WTC11 (cell line): Measurements from ENCODE around the gene TNNI3K. TPM values are rescaled to one million over a fixed set of nuclear protein-coding genes. Genes with fewer than 3 reads are reported as not detected.

Experiments
- ATAC-seq: fragments of 200-7000 bp; cut with Tn5 transposase; 2 replicates; pipeline ENCODE4 v1.10.0; 2021; ENCODE audit warnings: mild to moderate bottlenecking, moderate library complexity
- CTCF ChIA-PET: fragments of 300-600 bp; sonication (Branson Sonifier 250); formaldehyde crosslinking; loops from one replicate; lab custom pipeline; 2021; ENCODE audit warnings: antibody characterized with exemption; lab: Charles Lee
- POLR2A ChIA-PET: fragments of 350-600 bp; sonication (Branson Sonifier 250); formaldehyde crosslinking; loops from one replicate; lab custom pipeline; 2021; ENCODE audit warnings: antibody characterized with exemption; lab: Charles Lee
- DNase-seq: peaks from one replicate; pipeline ENCODE4 v3.0.0; 2021; ENCODE audit warnings: low spot score
- H3K27ac Mint-ChIP-seq: 2 replicates; pipeline ENCODE4 v1.8.0; 2021; ENCODE audit warnings: mixed read lengths
- H3K27me3 Mint-ChIP-seq: 2 replicates; pipeline ENCODE4 v1.8.0; 2021; ENCODE audit warnings: low read depth, mild to moderate bottlenecking, moderate library complexity, mixed read lengths
- H3K36me3 Mint-ChIP-seq: 2 replicates; pipeline ENCODE4 v1.8.0; 2021; ENCODE audit warnings: mixed read lengths
- H3K4me1 Mint-ChIP-seq: 2 replicates; pipeline ENCODE4 v1.8.0; 2022; ENCODE audit warnings: mixed read lengths
- H3K4me3 Mint-ChIP-seq: 2 replicates; pipeline ENCODE4 v1.8.0; 2021; ENCODE audit warnings: mild to moderate bottlenecking, moderate library complexity, mixed read lengths
- H3K9me3 Mint-ChIP-seq: 2 replicates; pipeline ENCODE4 v1.8.0; 2021; ENCODE audit warnings: mixed read lengths
- CREB1 ChIP-seq: sonication (generic); formaldehyde crosslinking; IDR thresholded peaks from 2 replicates; pipeline ENCODE4 v1.8.0; 2023; ENCODE audit warnings: mild to moderate bottlenecking, missing genetic modification reagents
- EMX1 ChIP-seq: fragments of 250-450 bp; sonication (Bioruptor Pico); IDR thresholded peaks from 2 replicates; pipeline ENCODE4 v1.8.0; 2021; ENCODE audit warnings: mild to moderate bottlenecking
- ESRRA ChIP-seq: sonication (generic); formaldehyde crosslinking; IDR thresholded peaks from 2 replicates; pipeline ENCODE4 v1.8.1; 2022; ENCODE audit warnings: mild to moderate bottlenecking, missing genetic modification reagents, borderline replicate concordance
- GRHL2 ChIP-seq: fragments of 250-450 bp; sonication (Bioruptor Pico); IDR thresholded peaks from 2 replicates; pipeline ENCODE4 v1.8.0; 2022; ENCODE audit warnings: mild to moderate bottlenecking, moderate library complexity; ENCODE audit not compliant: insufficient replicate concordance, severe bottlenecking
- IRF2 ChIP-seq: sonication (generic); formaldehyde crosslinking; IDR thresholded peaks from 2 replicates; pipeline ENCODE4 v1.8.0; 2022; ENCODE audit warnings: low read depth, missing genetic modification reagents, borderline replicate concordance
- SP1 ChIP-seq: sonication (generic); formaldehyde crosslinking; conservative IDR thresholded peaks from 2 replicates; pipeline ENCODE4 v1.8.1; 2022; ENCODE audit warnings: missing genetic modification reagents
- TP53 ChIP-seq: sonication (generic); formaldehyde crosslinking; IDR thresholded peaks from 2 replicates; pipeline ENCODE4 v1.8.1; 2023; ENCODE audit warnings: mild to moderate bottlenecking, missing genetic modification reagents
- ZBTB21 ChIP-seq: sonication (generic); formaldehyde crosslinking; IDR thresholded peaks from 2 replicates; pipeline ENCODE4 v1.8.1; 2023; ENCODE audit warnings: mild to moderate bottlenecking, missing genetic modification reagents, borderline replicate concordance
- ZNF138 ChIP-seq: sonication (generic); formaldehyde crosslinking; conservative IDR thresholded peaks from 2 replicates; pipeline ENCODE4 v1.8.1; 2022; ENCODE audit warnings: mild to moderate bottlenecking, moderate library complexity, missing genetic modification reagents
- ZNF263 ChIP-seq: sonication (generic); formaldehyde crosslinking; IDR thresholded peaks from 2 replicates; pipeline ENCODE4 v1.8.1; 2022; ENCODE audit warnings: low read depth, mild to moderate bottlenecking, moderate library complexity, missing genetic modification reagents
- total RNA-seq: library from RNA; stranded (reverse); gene quantifications from 3 replicates; pipeline ENCODE4 v1.2.3, GENCODE V29; 2021
- TF ChIP-seq, protein P1 (sequence below): sonication (generic); formaldehyde crosslinking; IDR thresholded peaks from 2 replicates; pipeline ENCODE4 v1.8.0; 2022; ENCODE audit warnings: missing genetic modification reagents
- TF ChIP-seq, protein P2 (sequence below): sonication (generic); formaldehyde crosslinking; IDR thresholded peaks from 2 replicates; pipeline ENCODE4 v1.8.1; 2023; ENCODE audit warnings: mild to moderate bottlenecking, moderate library complexity, missing genetic modification reagents
- TF ChIP-seq, protein P3 (sequence below): sonication (generic); formaldehyde crosslinking; IDR thresholded peaks from 2 replicates; pipeline ENCODE4 v1.8.0; 2022; ENCODE audit warnings: mild to moderate bottlenecking, missing genetic modification reagents
- TF ChIP-seq, protein P4 (sequence below): sonication (generic); formaldehyde crosslinking; IDR thresholded peaks from 2 replicates; pipeline ENCODE4 v1.8.0; 2023; ENCODE audit warnings: missing genetic modification reagents
- TF ChIP-seq, protein P5 (sequence below): sonication (generic); formaldehyde crosslinking; IDR thresholded peaks from 2 replicates; pipeline ENCODE4 v1.8.1; 2022; ENCODE audit warnings: low read depth, missing genetic modification reagents, borderline replicate concordance
- TF ChIP-seq, protein P6 (sequence below): fragments of 250-450 bp; sonication (Bioruptor Pico); IDR thresholded peaks from 2 replicates; pipeline ENCODE4 v1.9.0; 2021; ENCODE audit warnings: mild to moderate bottlenecking
- TF ChIP-seq, protein P7 (sequence below): sonication (generic); formaldehyde crosslinking; IDR thresholded peaks from 2 replicates; pipeline ENCODE4 v1.8.0; 2023; ENCODE audit warnings: missing genetic modification reagents, mild to moderate bottlenecking, borderline replicate concordance

Gene TNNI3K
- total RNA-seq, 1 experiment from 2014 or later, result 0.07 TPM

DNA sequence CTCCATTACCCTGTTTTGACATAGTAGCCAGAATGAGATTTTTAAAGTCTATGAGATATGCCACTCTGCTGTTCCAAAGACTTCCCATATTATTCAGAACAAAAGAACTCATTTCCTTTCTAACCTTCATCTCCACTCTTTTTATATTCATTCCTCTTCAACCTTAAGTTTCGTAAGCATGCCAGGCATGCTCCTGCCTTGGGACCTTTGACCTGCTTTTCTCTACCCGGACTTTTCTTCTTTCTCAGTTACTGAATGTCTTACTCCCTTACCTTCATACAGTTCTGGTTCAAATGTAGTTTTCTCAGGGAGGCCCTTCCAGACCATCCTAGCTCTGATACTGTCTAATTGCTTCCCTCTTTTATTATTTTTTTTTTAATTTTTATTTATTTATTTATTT lies 81.1 kb downstream of the TNNI3K start:
- Mint-ChIP-seq H3K4me3 (no peak overlapping the region), H3K27me3 (no peaks in the 10 kb centered on the region), H3K27ac (peak overlapping the region; percentile 47; the same call in 1 of the 2 replicates), H3K4me1 (peaks cover 12% of the 10 kb centered on the region), H3K9me3 (no peaks in the 10 kb centered on the region), H3K36me3 (no peaks in the 10 kb centered on the region)
- CTCF ChIA-PET, result no interaction called here
- DNase-seq, result no peak
- ATAC-seq, result peak; percentile 67
- TF ChIP-seq SP1 (CRISPR knock-in tag), result no peak
- TF ChIP-seq, protein P1, sequence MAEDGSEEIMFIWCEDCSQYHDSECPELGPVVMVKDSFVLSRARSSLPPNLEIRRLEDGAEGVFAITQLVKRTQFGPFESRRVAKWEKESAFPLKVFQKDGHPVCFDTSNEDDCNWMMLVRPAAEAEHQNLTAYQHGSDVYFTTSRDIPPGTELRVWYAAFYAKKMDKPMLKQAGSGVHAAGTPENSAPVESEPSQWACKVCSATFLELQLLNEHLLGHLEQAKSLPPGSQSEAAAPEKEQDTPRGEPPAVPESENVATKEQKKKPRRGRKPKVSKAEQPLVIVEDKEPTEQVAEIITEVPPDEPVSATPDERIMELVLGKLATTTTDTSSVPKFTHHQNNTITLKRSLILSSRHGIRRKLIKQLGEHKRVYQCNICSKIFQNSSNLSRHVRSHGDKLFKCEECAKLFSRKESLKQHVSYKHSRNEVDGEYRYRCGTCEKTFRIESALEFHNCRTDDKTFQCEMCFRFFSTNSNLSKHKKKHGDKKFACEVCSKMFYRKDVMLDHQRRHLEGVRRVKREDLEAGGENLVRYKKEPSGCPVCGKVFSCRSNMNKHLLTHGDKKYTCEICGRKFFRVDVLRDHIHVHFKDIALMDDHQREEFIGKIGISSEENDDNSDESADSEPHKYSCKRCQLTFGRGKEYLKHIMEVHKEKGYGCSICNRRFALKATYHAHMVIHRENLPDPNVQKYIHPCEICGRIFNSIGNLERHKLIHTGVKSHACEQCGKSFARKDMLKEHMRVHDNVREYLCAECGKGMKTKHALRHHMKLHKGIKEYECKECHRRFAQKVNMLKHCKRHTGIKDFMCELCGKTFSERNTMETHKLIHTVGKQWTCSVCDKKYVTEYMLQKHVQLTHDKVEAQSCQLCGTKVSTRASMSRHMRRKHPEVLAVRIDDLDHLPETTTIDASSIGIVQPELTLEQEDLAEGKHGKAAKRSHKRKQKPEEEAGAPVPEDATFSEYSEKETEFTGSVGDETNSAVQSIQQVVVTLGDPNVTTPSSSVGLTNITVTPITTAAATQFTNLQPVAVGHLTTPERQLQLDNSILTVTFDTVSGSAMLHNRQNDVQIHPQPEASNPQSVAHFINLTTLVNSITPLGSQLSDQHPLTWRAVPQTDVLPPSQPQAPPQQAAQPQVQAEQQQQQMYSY, result no peak
- TF ChIP-seq, protein P2, sequence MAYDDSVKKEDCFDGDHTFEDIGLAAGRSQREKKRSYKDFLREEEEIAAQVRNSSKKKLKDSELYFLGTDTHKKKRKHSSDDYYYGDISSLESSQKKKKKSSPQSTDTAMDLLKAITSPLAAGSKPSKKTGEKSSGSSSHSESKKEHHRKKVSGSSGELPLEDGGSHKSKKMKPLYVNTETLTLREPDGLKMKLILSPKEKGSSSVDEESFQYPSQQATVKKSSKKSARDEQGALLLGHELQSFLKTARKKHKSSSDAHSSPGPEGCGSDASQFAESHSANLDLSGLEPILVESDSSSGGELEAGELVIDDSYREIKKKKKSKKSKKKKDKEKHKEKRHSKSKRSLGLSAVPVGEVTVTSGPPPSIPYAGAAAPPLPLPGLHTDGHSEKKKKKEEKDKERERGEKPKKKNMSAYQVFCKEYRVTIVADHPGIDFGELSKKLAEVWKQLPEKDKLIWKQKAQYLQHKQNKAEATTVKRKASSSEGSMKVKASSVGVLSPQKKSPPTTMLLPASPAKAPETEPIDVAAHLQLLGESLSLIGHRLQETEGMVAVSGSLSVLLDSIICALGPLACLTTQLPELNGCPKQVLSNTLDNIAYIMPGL (CRISPR knock-in tag), result no peak
- TF ChIP-seq, protein P3, sequence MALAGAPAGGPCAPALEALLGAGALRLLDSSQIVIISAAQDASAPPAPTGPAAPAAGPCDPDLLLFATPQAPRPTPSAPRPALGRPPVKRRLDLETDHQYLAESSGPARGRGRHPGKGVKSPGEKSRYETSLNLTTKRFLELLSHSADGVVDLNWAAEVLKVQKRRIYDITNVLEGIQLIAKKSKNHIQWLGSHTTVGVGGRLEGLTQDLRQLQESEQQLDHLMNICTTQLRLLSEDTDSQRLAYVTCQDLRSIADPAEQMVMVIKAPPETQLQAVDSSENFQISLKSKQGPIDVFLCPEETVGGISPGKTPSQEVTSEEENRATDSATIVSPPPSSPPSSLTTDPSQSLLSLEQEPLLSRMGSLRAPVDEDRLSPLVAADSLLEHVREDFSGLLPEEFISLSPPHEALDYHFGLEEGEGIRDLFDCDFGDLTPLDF (CRISPR knock-in tag), result no peak
- no peak for TF ChIP-seq ESRRA (CRISPR knock-in tag)
- TF ChIP-seq IRF2 (CRISPR knock-in tag), result no peak
- TF ChIP-seq EMX1 (CRISPR knock-in tag), result no peak
- POLR2A ChIA-PET, result no interaction called here

DNA sequence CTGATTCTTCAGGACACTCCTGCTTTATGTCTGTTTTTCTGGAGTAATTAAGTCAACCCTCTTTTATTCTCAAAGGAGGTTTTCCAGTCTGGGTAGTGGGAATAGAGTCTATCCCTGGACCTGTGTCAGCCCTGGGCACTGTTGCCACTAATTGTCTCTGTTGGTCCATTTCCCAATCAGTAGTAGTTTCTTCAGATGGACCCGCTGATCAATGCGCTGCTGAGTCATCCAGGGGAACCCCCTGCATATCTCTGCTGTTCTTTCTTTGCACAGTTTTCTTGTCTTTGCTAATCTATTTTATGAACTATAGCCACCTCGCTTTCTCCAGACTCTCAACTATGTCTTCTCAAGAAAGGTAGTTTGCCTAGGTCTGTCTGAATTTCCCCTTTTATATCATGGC lies 82.5 kb downstream of the TNNI3K start:
- DNase-seq (no peak), ATAC-seq (no peak)
- CTCF ChIA-PET, result no interaction called here
- H3K4me3 Mint-ChIP-seq, result no peak overlapping the region
- POLR2A ChIA-PET, result no interaction called here
- no peaks in the 10 kb centered on the region for H3K36me3 Mint-ChIP-seq
- no peak overlapping the region for H3K27ac Mint-ChIP-seq
- no peaks in the 10 kb centered on the region for H3K9me3 Mint-ChIP-seq
- no peaks in the 10 kb centered on the region for H3K27me3 Mint-ChIP-seq
- peaks cover 12% of the 10 kb centered on the region for H3K4me1 Mint-ChIP-seq
- TF ChIP-seq TP53 (CRISPR knock-in tag) (no peak), ESRRA (CRISPR knock-in tag) (no peak), GRHL2 (CRISPR knock-in tag) (no peak), CREB1 (CRISPR knock-in tag) (no peak), ZBTB21 (CRISPR knock-in tag) (no peak), ZNF263 (CRISPR knock-in tag) (no peak), ZNF138 (no peak)
- TF ChIP-seq, protein P4, sequence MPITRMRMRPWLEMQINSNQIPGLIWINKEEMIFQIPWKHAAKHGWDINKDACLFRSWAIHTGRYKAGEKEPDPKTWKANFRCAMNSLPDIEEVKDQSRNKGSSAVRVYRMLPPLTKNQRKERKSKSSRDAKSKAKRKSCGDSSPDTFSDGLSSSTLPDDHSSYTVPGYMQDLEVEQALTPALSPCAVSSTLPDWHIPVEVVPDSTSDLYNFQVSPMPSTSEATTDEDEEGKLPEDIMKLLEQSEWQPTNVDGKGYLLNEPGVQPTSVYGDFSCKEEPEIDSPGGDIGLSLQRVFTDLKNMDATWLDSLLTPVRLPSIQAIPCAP, result no peak
- TF ChIP-seq, protein P5, sequence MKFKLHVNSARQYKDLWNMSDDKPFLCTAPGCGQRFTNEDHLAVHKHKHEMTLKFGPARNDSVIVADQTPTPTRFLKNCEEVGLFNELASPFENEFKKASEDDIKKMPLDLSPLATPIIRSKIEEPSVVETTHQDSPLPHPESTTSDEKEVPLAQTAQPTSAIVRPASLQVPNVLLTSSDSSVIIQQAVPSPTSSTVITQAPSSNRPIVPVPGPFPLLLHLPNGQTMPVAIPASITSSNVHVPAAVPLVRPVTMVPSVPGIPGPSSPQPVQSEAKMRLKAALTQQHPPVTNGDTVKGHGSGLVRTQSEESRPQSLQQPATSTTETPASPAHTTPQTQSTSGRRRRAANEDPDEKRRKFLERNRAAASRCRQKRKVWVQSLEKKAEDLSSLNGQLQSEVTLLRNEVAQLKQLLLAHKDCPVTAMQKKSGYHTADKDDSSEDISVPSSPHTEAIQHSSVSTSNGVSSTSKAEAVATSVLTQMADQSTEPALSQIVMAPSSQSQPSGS, result no peak
- TF ChIP-seq, protein P6, sequence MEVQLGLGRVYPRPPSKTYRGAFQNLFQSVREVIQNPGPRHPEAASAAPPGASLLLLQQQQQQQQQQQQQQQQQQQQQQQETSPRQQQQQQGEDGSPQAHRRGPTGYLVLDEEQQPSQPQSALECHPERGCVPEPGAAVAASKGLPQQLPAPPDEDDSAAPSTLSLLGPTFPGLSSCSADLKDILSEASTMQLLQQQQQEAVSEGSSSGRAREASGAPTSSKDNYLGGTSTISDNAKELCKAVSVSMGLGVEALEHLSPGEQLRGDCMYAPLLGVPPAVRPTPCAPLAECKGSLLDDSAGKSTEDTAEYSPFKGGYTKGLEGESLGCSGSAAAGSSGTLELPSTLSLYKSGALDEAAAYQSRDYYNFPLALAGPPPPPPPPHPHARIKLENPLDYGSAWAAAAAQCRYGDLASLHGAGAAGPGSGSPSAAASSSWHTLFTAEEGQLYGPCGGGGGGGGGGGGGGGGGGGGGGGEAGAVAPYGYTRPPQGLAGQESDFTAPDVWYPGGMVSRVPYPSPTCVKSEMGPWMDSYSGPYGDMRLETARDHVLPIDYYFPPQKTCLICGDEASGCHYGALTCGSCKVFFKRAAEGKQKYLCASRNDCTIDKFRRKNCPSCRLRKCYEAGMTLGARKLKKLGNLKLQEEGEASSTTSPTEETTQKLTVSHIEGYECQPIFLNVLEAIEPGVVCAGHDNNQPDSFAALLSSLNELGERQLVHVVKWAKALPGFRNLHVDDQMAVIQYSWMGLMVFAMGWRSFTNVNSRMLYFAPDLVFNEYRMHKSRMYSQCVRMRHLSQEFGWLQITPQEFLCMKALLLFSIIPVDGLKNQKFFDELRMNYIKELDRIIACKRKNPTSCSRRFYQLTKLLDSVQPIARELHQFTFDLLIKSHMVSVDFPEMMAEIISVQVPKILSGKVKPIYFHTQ (CRISPR knock-in tag), result no peak
- TF ChIP-seq, protein P3 (CRISPR knock-in tag), result no peak
- TF ChIP-seq, protein P7, sequence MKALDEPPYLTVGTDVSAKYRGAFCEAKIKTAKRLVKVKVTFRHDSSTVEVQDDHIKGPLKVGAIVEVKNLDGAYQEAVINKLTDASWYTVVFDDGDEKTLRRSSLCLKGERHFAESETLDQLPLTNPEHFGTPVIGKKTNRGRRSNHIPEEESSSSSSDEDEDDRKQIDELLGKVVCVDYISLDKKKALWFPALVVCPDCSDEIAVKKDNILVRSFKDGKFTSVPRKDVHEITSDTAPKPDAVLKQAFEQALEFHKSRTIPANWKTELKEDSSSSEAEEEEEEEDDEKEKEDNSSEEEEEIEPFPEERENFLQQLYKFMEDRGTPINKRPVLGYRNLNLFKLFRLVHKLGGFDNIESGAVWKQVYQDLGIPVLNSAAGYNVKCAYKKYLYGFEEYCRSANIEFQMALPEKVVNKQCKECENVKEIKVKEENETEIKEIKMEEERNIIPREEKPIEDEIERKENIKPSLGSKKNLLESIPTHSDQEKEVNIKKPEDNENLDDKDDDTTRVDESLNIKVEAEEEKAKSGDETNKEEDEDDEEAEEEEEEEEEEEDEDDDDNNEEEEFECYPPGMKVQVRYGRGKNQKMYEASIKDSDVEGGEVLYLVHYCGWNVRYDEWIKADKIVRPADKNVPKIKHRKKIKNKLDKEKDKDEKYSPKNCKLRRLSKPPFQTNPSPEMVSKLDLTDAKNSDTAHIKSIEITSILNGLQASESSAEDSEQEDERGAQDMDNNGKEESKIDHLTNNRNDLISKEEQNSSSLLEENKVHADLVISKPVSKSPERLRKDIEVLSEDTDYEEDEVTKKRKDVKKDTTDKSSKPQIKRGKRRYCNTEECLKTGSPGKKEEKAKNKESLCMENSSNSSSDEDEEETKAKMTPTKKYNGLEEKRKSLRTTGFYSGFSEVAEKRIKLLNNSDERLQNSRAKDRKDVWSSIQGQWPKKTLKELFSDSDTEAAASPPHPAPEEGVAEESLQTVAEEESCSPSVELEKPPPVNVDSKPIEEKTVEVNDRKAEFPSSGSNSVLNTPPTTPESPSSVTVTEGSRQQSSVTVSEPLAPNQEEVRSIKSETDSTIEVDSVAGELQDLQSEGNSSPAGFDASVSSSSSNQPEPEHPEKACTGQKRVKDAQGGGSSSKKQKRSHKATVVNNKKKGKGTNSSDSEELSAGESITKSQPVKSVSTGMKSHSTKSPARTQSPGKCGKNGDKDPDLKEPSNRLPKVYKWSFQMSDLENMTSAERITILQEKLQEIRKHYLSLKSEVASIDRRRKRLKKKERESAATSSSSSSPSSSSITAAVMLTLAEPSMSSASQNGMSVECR (CRISPR knock-in tag), result no peak
